Natural killer cell (primary cell): ENCODE results near the gene SYNCRIP. TPM values are rescaled to one million over a fixed set of nuclear protein-coding genes. Genes with fewer than 3 reads are reported as not detected.

Source experiments
- ATAC-seq, 3 donors: fragments of 150-1000 bp in 2 of 3; fragments of 200-7000 bp in 1 of 3; cut with Tn5 transposase; 1 replicate in 1 of 3; 2 replicates in 2 of 3; pipeline ENCODE4 v1.10.0; 2021; ENCODE audit warnings: mild to moderate bottlenecking in 2 of 3, moderate library complexity in 2 of 3
- DNase-seq, 2 donors: peaks; one replicate each; pipeline versions ENCODE4 v3.0.0 to v3.0.0-alpha.2; 2013 to 2021; ENCODE audit warnings: mixed read lengths in 1 of 2
- H3K27ac ChIP-seq: one replicate; pipeline ENCODE4 v1.5.1; 2013; ENCODE audit warnings: mild to moderate bottlenecking, low read length
- H3K27me3 ChIP-seq: one replicate; pipeline ENCODE4 v1.6.1; 2013; ENCODE audit warnings: low read length; ENCODE audit not compliant: control insufficient read depth, insufficient read depth
- H3K36me3 ChIP-seq: one replicate; pipeline ENCODE4 v1.6.1; 2013; ENCODE audit warnings: low read length; ENCODE audit not compliant: control insufficient read depth, insufficient read depth
- H3K4me1 ChIP-seq: one replicate; pipeline ENCODE4 v1.6.1; 2013; ENCODE audit warnings: low read length; ENCODE audit not compliant: control insufficient read depth, insufficient read depth
- H3K4me3 ChIP-seq: one replicate; pipeline ENCODE4 v1.5.1; 2013; ENCODE audit warnings: low read length
- H3K9me3 ChIP-seq: one replicate; pipeline ENCODE4 v1.6.1; 2013; ENCODE audit warnings: low read length; ENCODE audit not compliant: control insufficient read depth, insufficient read depth
- H3K27ac Mint-ChIP-seq, 2 donors: one replicate each; pipeline ENCODE4 v1.8.0; 2022; ENCODE audit warnings: mild to moderate bottlenecking in 2 of 2, mixed read lengths in 2 of 2, moderate library complexity in 1 of 2
- H3K27me3 Mint-ChIP-seq, 2 donors: one replicate each; pipeline ENCODE4 v1.8.0; 2022; ENCODE audit warnings: low read depth in 2 of 2, mixed read lengths in 2 of 2
- H3K36me3 Mint-ChIP-seq: one replicate; pipeline ENCODE4 v1.8.0; 2022; ENCODE audit warnings: mixed read lengths
- H3K4me1 Mint-ChIP-seq, 2 donors: one replicate each; pipeline ENCODE4 v1.8.0; 2022; ENCODE audit warnings: mixed read lengths in 2 of 2
- H3K4me3 Mint-ChIP-seq: one replicate; pipeline ENCODE4 v1.8.0; 2022; ENCODE audit warnings: mild to moderate bottlenecking, moderate library complexity, mixed read lengths
- H3K9me3 Mint-ChIP-seq, 2 donors: one replicate each; pipeline ENCODE4 v1.8.0; 2022; ENCODE audit warnings: mixed read lengths in 2 of 2
- CTCF ChIP-seq: fragments of 200-600 bp; IDR thresholded peaks from one replicate; pipeline ENCODE4 v1.8.0; 2022; ENCODE audit warnings: antibody characterized with exemption
- WGBS: methylation state at CpG from one replicate; pipeline ENCODE4 v1.1.7; 2013; ENCODE audit warnings: missing lambda C conversion rate; ENCODE audit not compliant: insufficient coverage; 5-methylcytosine and 5-hydroxymethylcytosine counted together
- intact Hi-C: fragments of 100-400 bp; cut with micrococcal nuclease; formaldehyde crosslinking; loops from one replicate; pipeline ENCODE4 v1.14.2; 2022
- total RNA-seq, 4 donors: library from RNA; stranded (reverse); fragments of 120-200 nt in 1 of 4; gene quantifications; one replicate each; pipeline versions ENCODE4 v1.2.3 to v1.2.4, GENCODE V29; 2013 to 2022

SYNCRIP gene
- total RNA-seq, 3 donors from 2014 or later (not counting 1 experiment from before 2014, with no cell fraction given) = 65.8 to 99.1 (median 80.9) TPM

- H3K36me3 Mint-ChIP-seq = peaks cover 23% of the 10 kb centered on the region
- no peak overlapping the region for H3K27ac Mint-ChIP-seq
- H3K4me1 Mint-ChIP-seq = peaks cover 18 to 56% of the 10 kb centered on the region in 2 donors
- DNase-seq = no peak
- Histone ChIP-seq H3K4me3 (no peak overlapping the region), H3K27me3 (no peaks in the 10 kb centered on the region), H3K4me1 (peaks cover 12% of the 10 kb centered on the region), H3K9me3 (peaks cover 5% of the 10 kb centered on the region), H3K27ac (no peak overlapping the region), H3K36me3 (peaks cover 7% of the 10 kb centered on the region)
- peak in 2 of 3 donors; percentile 29 to 50 for ATAC-seq
- peaks cover 5 to 10% of the 10 kb centered on the region in 2 donors for H3K9me3 Mint-ChIP-seq
- H3K4me3 Mint-ChIP-seq = no peak overlapping the region
- WGBS = 73% methylated on average over 4 of the region's 4 CpGs
- TF ChIP-seq CTCF = no peak
- intact Hi-C loops = no loop called here
- no peaks in the 10 kb centered on the region for H3K27me3 Mint-ChIP-seq
Observed at GRCh38 chr6:85579581-85579980, 63.1 kb downstream of the SYNCRIP start.

GRCh38 chr6:85576476-85576875 is 66.2 kb downstream of the SYNCRIP start:
- WGBS = 97% methylated on average over 2 of the region's 2 CpGs

GRCh38 chr6:85574932-85575598 is 67.6 kb downstream of the SYNCRIP start:
- H3K36me3 Mint-ChIP-seq = no peaks in the 10 kb centered on the region
- H3K27ac Mint-ChIP-seq = peak overlapping the region; percentile 1 to 7
- Histone ChIP-seq H3K27ac (no peak overlapping the region), H3K36me3 (peaks cover 14% of the 10 kb centered on the region), H3K27me3 (no peaks in the 10 kb centered on the region), H3K4me3 (no peak overlapping the region), H3K4me1 (peaks cover 8% of the 10 kb centered on the region), H3K9me3 (no peaks in the 10 kb centered on the region)
- TF ChIP-seq CTCF = no peak
- no peaks in the 10 kb centered on the region for H3K9me3 Mint-ChIP-seq
- peaks cover 7 to 15% of the 10 kb centered on the region in 2 donors for H3K4me1 Mint-ChIP-seq
- ATAC-seq = no peak
- H3K27me3 Mint-ChIP-seq = no peaks in the 10 kb centered on the region
- intact Hi-C loops = no loop called here
- no peak for DNase-seq
- no peak overlapping the region for H3K4me3 Mint-ChIP-seq

More at GRCh38 chr6:85576476-85576875, 66.2 kb downstream of the SYNCRIP start:
- Mint-ChIP-seq H3K36me3 (peaks cover 3% of the 10 kb centered on the region), H3K27ac (no peak overlapping the region), H3K27me3 (no peaks in the 10 kb centered on the region), H3K4me3 (no peak overlapping the region), H3K4me1 (peaks cover under 1 to 28% of the 10 kb centered on the region in 2 donors), H3K9me3 (peaks cover 0 to under 1% of the 10 kb centered on the region in 2 donors)
- DNase-seq (no peak), ATAC-seq (no peak)
- Histone ChIP-seq H3K4me3 (no peak overlapping the region), H3K27me3 (no peaks in the 10 kb centered on the region), H3K36me3 (peaks cover 11% of the 10 kb centered on the region), H3K9me3 (no peaks in the 10 kb centered on the region), H3K27ac (no peak overlapping the region), H3K4me1 (peaks cover 12% of the 10 kb centered on the region)
- TF ChIP-seq CTCF = no peak
- intact Hi-C loops = no loop called here

- no peaks in the 10 kb centered on the region for H3K9me3 ChIP-seq
- peak overlapping the region; percentile 67 to 69 for H3K27ac Mint-ChIP-seq
- H3K4me1 ChIP-seq = no peaks in the 10 kb centered on the region
- ATAC-seq = no peak
- peaks cover 11 to 16% of the 10 kb centered on the region in 2 donors for H3K4me1 Mint-ChIP-seq
- no peaks in the 10 kb centered on the region for H3K27me3 ChIP-seq
- no peak for TF ChIP-seq CTCF
- no peak overlapping the region for H3K4me3 Mint-ChIP-seq
- H3K27ac ChIP-seq = no peak overlapping the region
- no peak for DNase-seq
- intact Hi-C loops = no loop called here
- H3K4me3 ChIP-seq = no peak overlapping the region
- H3K9me3 Mint-ChIP-seq = no peaks in the 10 kb centered on the region
- H3K36me3 ChIP-seq = peaks cover 26% of the 10 kb centered on the region
- H3K27me3 Mint-ChIP-seq = no peaks in the 10 kb centered on the region
- H3K36me3 Mint-ChIP-seq = peaks cover 2% of the 10 kb centered on the region
Observed at GRCh38 chr6:85569323-85569722, 73.4 kb downstream of the SYNCRIP start.
